Astrocyte of the cerebellum (primary cell): Measurements from ENCODE around the gene FAM210A.

Source experiments
- DNase-seq: peaks from one replicate; pipeline ENCODE4 v3.0.0-alpha.2; 2011; ENCODE audit warnings: low read depth
- H3K4me3 ChIP-seq: 2 replicates; pipeline ENCODE4 v1.5.1; 2011; ENCODE audit warnings: mild to moderate bottlenecking, low read depth, low read length, moderate library complexity
- CTCF ChIP-seq: IDR thresholded peaks from 2 replicates; pipeline ENCODE4 v1.5.1; 2012; ENCODE audit warnings: low read length, low read depth, moderate library complexity, mild to moderate bottlenecking; ENCODE audit errors: missing control alignments
- in situ Hi-C: cut with HindIII; loops from 2 replicates; pipeline ENCODE4 v1.10.0; 2017; ENCODE audit warnings: low sequenced_read_pairs

The FAM210A gene

GRCh38 chr18:13629841-13630715 lies 96.3 kb downstream of the FAM210A start:
- H3K4me3 ChIP-seq, result no peak overlapping the region
- peak; percentile 40 for DNase-seq
- peak; percentile 84 for TF ChIP-seq CTCF
- in situ Hi-C loops, result no loop called here

- no peak for DNase-seq
- TF ChIP-seq CTCF, result no peak
- H3K4me3 ChIP-seq, result no peak overlapping the region
- in situ Hi-C loops, result no loop called here
Observed at GRCh38 chr18:13628211-13628610, 98.1 kb downstream of the FAM210A start.

GRCh38 chr18:13627639-13628038 lies 98.7 kb downstream of the FAM210A start:
- in situ Hi-C loops, result no loop called here
- no peak overlapping the region for H3K4me3 ChIP-seq
- DNase-seq, result no peak
- no peak for TF ChIP-seq CTCF

GRCh38 chr18:13626544-13626908 lies 99.8 kb downstream of the FAM210A start:
- H3K4me3 ChIP-seq, result no peak overlapping the region
- in situ Hi-C loops, result no loop called here
- no peak for TF ChIP-seq CTCF
- DNase-seq, result no peak

GRCh38 chr18:13625843-13626543 lies 100.4 kb downstream of the FAM210A start:
- in situ Hi-C loops, result no loop called here
- H3K4me3 ChIP-seq, result no peak overlapping the region
- no peak for TF ChIP-seq CTCF
- no peak for DNase-seq

- no peak for DNase-seq
- no peak for TF ChIP-seq CTCF
- H3K4me3 ChIP-seq, result no peak overlapping the region
- in situ Hi-C loops, result no loop called here
Observed at GRCh38 chr18:13625355-13625754, 101.0 kb downstream of the FAM210A start.
